ENCODE results near the gene WDR70. TPM values are rescaled to one million over a fixed set of nuclear protein-coding genes. Genes with fewer than 3 reads are reported as not detected.

The WDR70 gene
- total RNA-seq, 2 experiments from 2014 or later: 28.8 to 35.3 TPM

DNA sequence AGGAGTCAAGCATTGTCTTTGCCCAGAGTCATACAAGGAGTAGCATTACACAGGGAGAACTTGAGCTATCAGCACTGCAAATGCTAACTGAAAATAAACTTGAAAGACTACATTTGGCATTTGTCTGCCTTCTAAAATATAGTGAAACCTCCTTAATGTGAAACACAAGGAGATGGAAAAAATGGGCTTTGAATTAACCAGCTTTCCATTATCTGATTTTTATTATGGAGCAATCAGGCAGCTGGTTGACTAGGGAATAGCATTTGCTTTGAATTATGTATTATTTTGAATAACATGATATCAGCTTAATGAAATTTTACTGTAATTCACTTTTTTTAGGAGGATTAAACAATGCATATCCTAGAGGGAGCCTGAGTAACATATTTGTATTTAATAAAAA is 329.9 kb downstream of the WDR70 start:
- H3K27me3 Mint-ChIP-seq (ENCODE audit: low read depth): no peaks in the 10 kb centered on the region
- H3K36me3 Mint-ChIP-seq (ENCODE audit: low read depth): no peaks in the 10 kb centered on the region
- DNase-seq (no peak), ATAC-seq (no peak)
- H3K9me3 Mint-ChIP-seq (ENCODE audit: insufficient read depth): no peaks in the 10 kb centered on the region
- ChIA-PET CTCF (no interaction called here), POLR2A (no interaction called here)
- no peak overlapping the region for H3K4me3 Mint-ChIP-seq
- H3K4me1 Mint-ChIP-seq (ENCODE audit: low read depth): no peaks in the 10 kb centered on the region
- no peak overlapping the region for H3K27ac Mint-ChIP-seq

DNA sequence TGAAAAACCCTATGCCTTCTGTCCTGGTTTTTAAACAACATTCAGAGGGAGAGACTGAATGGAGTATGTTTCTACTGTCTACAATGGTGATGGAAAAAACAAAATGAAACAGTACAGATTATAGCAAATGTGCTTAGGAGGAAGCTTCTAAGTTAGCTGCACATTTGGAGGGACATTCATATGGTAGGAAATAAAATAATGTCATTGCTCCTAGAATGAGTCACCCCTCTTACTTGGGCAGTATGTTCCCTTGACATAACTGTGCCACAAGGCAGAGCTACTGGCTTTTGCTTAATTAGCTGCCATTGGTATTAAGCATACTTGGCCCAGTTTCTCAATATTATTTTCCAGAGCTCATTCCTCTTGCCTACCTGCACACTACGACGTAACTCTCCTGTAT is 331.8 kb downstream of the WDR70 start:
- ATAC-seq (no peak), DNase-seq (no peak)
- ChIA-PET CTCF (no interaction called here), POLR2A (no interaction called here)
- H3K4me1 Mint-ChIP-seq (ENCODE audit: low read depth): no peaks in the 10 kb centered on the region
- H3K9me3 Mint-ChIP-seq (ENCODE audit: insufficient read depth): no peaks in the 10 kb centered on the region
- no peak overlapping the region for H3K4me3 Mint-ChIP-seq
- H3K27ac Mint-ChIP-seq: no peak overlapping the region
- H3K36me3 Mint-ChIP-seq (ENCODE audit: low read depth): no peaks in the 10 kb centered on the region
- H3K27me3 Mint-ChIP-seq (ENCODE audit: low read depth): no peaks in the 10 kb centered on the region

DNA sequence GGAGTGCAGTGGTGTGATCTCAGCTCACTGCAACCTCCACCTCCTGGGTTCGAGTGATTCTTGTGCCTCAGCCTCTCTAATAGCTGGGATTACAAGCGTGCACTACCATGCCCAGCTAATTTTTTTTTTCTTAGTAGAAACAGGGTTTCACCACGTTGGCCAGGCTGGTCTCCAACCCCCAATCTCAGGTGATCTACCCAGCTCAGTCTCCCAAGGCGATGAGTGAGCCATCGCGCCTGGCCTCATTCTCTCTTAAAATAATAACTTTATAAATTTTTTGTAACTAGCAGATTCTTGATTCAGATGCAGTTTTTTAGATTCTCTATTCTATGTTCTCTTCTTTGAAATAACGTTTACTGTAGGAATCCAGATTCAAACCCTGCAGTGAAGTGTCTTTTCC is 333.6 kb downstream of the WDR70 start:
- POLR2A ChIA-PET: no interaction called here
- Mint-ChIP-seq H3K27ac (no peak overlapping the region), H3K4me3 (no peak overlapping the region), H3K9me3 (ENCODE audit: insufficient read depth) (no peaks in the 10 kb centered on the region), H3K36me3 (ENCODE audit: low read depth) (no peaks in the 10 kb centered on the region), H3K4me1 (ENCODE audit: low read depth) (no peaks in the 10 kb centered on the region), H3K27me3 (ENCODE audit: low read depth) (no peaks in the 10 kb centered on the region)
- CTCF ChIA-PET: interaction anchor here (1.3 kb wide), 1 partner anchor 10 kb away, joined by 3 read pairs; no protein-coding TSS in a partner anchor
- DNase-seq: no peak
- ATAC-seq: no peak

DNA sequence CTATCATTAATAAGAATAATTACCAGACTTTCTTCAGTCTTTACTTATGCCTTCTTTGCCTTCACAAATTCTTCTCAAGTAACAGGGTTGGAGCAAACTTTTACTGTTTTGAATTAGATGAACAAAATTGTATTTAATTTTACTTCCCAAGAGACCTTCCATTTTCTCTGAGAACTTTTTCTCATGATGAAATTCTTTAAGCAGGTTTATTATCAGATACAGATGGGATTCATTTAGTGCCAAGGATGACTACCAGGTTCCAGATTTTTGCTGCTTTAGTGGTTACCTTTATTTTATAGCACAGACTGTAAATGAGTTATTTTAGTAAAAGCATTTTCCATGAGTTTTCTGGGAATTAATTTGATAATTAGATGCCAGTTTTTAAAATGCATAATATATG is 335.6 kb downstream of the WDR70 start:
- Mint-ChIP-seq H3K27ac (no peak overlapping the region), H3K27me3 (ENCODE audit: low read depth) (no peaks in the 10 kb centered on the region), H3K9me3 (ENCODE audit: insufficient read depth) (no peaks in the 10 kb centered on the region), H3K4me1 (ENCODE audit: low read depth) (no peaks in the 10 kb centered on the region), H3K4me3 (no peak overlapping the region), H3K36me3 (ENCODE audit: low read depth) (no peaks in the 10 kb centered on the region)
- DNase-seq (no peak), ATAC-seq (no peak)
- POLR2A ChIA-PET: no interaction called here
- CTCF ChIA-PET: no interaction called here

DNA sequence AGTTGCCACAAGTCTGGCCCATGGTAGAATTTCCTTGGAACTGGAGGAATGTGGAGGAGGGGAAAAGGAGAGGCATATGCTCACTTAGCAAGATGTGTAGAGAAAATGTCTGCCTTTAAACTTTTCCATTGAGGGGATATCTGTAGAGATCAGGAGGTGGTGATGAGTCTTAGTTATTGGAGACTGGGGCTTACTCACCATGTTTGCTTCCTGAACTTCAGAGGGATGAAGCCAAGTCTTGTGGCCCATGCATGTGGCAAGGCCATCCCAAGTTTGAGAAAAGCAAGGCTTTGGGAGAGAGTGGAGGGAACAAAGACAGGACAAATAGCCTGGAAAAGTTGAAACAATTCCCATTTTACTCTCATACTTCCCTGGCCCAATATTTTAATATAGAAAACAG is 336.2 kb downstream of the WDR70 start:
- DNase-seq: no peak
- Mint-ChIP-seq H3K27ac (no peak overlapping the region), H3K4me3 (no peak overlapping the region), H3K9me3 (ENCODE audit: insufficient read depth) (no peaks in the 10 kb centered on the region), H3K4me1 (ENCODE audit: low read depth) (no peaks in the 10 kb centered on the region), H3K36me3 (ENCODE audit: low read depth) (peaks cover under 1% of the 10 kb centered on the region), H3K27me3 (ENCODE audit: low read depth) (no peaks in the 10 kb centered on the region)
- POLR2A ChIA-PET: no interaction called here
- no peak for ATAC-seq
- CTCF ChIA-PET: no interaction called here

DNA sequence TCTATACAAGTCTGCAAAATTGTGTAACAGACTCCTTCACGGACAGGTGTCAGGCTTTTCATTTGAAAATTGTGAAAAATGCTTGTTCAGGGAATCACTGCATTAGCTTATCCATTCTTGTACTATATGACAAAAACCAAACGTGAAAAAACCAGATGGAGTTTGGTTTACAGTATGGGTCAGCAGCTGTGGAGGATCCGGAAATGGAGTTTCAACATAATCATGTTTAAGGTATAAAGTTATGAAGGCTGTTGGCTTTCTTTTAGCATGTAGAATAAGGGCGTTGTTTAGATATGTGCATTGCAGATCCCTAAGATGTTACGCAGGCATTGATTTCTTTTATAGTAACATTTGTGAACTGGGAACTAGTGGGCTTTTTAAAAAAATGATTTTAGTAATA is 336.9 kb downstream of the WDR70 start:
- H3K9me3 Mint-ChIP-seq (ENCODE audit: insufficient read depth): no peaks in the 10 kb centered on the region
- CTCF ChIA-PET: no interaction called here
- POLR2A ChIA-PET: no interaction called here
- DNase-seq: no peak
- ATAC-seq: no peak
- no peak overlapping the region for H3K27ac Mint-ChIP-seq
- peaks cover 4% of the 10 kb centered on the region for H3K36me3 Mint-ChIP-seq (ENCODE audit: low read depth)
- H3K4me3 Mint-ChIP-seq: no peak overlapping the region
- no peaks in the 10 kb centered on the region for H3K27me3 Mint-ChIP-seq (ENCODE audit: low read depth)
- H3K4me1 Mint-ChIP-seq (ENCODE audit: low read depth): peaks cover 3% of the 10 kb centered on the region

DNA sequence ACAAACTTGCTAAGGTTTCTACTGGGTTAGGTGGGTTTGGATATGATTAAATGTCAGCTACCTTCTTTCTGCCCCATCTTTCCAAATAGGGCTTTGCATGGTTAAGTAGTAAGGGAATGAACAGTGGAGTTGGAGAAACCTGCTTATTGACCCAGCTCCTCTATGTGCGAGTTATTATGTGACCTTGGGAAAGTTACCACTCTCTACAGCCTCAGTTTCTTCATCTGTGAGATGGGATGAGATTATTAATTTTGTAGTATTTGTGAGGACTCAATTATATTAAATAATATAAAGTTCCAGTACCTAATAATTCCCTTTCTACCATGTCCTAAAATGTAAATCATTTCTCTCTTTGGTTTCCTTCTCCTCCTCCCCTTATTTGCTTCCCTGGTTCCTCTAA is 337.3 kb downstream of the WDR70 start:
- Mint-ChIP-seq H3K9me3 (ENCODE audit: insufficient read depth) (no peaks in the 10 kb centered on the region), H3K27ac (no peak overlapping the region), H3K27me3 (ENCODE audit: low read depth) (no peaks in the 10 kb centered on the region), H3K36me3 (ENCODE audit: low read depth) (peaks cover 4% of the 10 kb centered on the region), H3K4me3 (no peak overlapping the region), H3K4me1 (ENCODE audit: low read depth) (peaks cover 7% of the 10 kb centered on the region)
- ATAC-seq (no peak), DNase-seq (no peak)
- POLR2A ChIA-PET: no interaction called here
- CTCF ChIA-PET: no interaction called here

DNA sequence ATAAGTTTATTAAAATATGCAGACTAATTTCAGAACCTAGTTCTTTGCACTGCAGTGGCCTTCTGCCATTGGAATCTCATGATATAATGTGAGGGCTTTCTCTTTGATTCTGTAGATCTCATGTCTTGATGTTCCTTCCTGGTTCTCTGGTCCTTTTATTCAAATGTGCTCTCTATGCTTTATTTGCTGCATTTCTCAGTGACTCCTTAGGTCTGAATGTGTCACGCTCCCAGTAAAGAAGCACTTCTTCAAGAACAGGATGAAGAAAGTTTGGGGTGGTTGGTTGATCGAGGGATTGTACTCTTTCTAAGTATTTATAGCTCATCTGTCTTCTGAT is 338.1 kb downstream of the WDR70 start:
- CTCF ChIA-PET: interaction anchor here (1.2 kb wide), 1 partner anchor 13 kb away, joined by 3 read pairs; no protein-coding TSS in a partner anchor
- no peak overlapping the region for H3K4me3 Mint-ChIP-seq

DNA sequence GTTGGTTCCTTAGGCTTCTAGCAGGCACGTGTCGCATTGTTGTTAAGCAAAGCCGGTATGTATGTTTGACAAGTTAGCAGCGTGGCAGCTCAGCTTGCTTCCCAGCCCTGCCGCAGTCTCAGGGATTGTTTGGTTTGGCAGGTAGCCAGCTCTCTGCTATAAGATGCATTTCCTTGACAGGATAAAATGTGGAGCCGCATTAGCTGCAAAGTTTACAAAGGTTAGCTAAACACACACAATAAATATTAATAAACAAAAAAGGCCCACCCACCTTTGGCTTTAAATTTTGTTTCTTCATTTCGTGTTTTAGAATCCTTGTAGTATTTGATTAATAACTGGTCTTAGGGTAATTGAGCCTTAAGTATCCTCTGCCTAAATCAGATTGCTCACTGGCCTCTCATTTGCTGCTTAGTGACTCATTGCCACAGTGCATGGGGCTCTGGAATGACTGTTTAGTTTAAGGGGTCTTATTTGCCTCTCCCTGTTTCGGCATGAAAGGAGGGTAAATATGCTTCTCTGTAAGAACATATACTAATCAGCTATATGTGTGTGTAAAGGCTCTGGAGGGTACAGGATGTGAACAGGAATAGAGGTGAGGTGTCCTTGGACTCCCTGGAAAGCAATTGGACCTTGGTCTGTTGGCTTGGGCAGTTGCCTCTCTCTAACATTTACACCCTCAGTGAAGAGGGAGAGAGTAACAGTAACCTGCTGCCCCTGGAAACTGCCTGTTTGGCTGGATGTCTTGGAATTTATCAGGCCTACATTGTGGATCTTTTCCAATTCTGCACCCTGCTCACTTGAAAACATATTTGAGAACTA is 338.7 kb downstream of the WDR70 start:
- DNase-seq: no peak
- ChIA-PET CTCF (interaction anchor here (1.2 kb wide), 1 partner anchor 14 kb away, joined by 3 read pairs; no protein-coding TSS in a partner anchor), POLR2A (no interaction called here)
- Mint-ChIP-seq H3K27ac (no peak overlapping the region), H3K4me1 (ENCODE audit: low read depth) (peaks cover 16% of the 10 kb centered on the region), H3K27me3 (ENCODE audit: low read depth) (no peaks in the 10 kb centered on the region), H3K36me3 (ENCODE audit: low read depth) (peaks cover 11% of the 10 kb centered on the region), H3K4me3 (no peak overlapping the region), H3K9me3 (ENCODE audit: insufficient read depth) (no peaks in the 10 kb centered on the region)
- ATAC-seq: no peak

More for the DNA sequence above, 338.1 kb downstream of the WDR70 start:
- Mint-ChIP-seq H3K36me3 (ENCODE audit: low read depth) (peaks cover 6% of the 10 kb centered on the region), H3K27ac (no peak overlapping the region), H3K4me1 (ENCODE audit: low read depth) (peaks cover 12% of the 10 kb centered on the region), H3K9me3 (ENCODE audit: insufficient read depth) (no peaks in the 10 kb centered on the region), H3K27me3 (ENCODE audit: low read depth) (no peaks in the 10 kb centered on the region)
- ATAC-seq: no peak
- no peak for DNase-seq
- POLR2A ChIA-PET: no interaction called here

DNA sequence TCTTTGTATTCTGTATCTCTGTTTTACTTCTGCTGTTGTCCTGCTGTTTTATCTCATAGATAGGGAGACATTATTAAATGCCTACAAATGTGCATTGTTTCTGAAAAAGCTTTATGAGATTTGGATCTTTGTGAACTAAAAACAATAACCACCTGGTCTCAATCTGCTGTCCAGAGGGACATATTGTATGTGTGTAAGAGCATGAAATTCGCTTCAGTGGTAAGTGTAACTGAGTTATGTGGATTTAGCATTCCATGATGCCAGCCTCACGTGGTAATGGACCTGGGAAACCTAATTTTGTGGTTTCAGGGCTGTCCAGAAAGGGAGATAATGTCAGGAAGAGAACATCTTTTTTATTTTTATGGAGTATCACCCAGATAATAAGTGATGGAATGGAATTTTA is 341.4 kb downstream of the WDR70 start:
- H3K4me1 Mint-ChIP-seq (ENCODE audit: low read depth): peaks cover 23% of the 10 kb centered on the region
- H3K9me3 Mint-ChIP-seq (ENCODE audit: insufficient read depth): no peaks in the 10 kb centered on the region
- DNase-seq: no peak
- CTCF ChIA-PET: no interaction called here
- POLR2A ChIA-PET: no interaction called here
- no peaks in the 10 kb centered on the region for H3K27me3 Mint-ChIP-seq (ENCODE audit: low read depth)
- ATAC-seq: no peak
- no peak overlapping the region for H3K27ac Mint-ChIP-seq
- no peak overlapping the region for H3K4me3 Mint-ChIP-seq
- H3K36me3 Mint-ChIP-seq (ENCODE audit: low read depth): peaks cover 11% of the 10 kb centered on the region

DNA sequence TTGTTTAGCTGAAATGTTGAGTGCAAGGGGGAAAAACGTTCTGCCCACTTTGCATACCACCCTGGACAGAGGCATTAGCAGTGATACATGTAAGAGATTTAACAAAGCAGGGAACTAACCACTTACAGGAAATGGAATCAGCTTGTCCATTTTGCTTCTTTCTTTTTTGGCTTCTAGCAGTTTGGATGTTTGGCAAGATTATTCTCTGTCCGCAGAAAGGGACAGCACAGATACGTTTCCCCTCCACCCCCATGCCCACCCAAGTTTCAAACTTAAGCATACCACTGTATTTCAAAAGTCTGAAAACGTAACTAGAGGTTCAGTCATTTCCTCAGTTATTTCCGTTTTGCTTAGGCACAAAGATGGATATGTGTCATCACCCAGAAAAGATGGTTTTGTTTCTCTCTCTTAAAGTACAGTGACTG is 342.3 kb downstream of the WDR70 start:
- Mint-ChIP-seq H3K36me3 (ENCODE audit: low read depth) (peaks cover 11% of the 10 kb centered on the region), H3K9me3 (ENCODE audit: insufficient read depth) (no peaks in the 10 kb centered on the region), H3K4me3 (no peak overlapping the region), H3K4me1 (ENCODE audit: low read depth) (peaks cover 23% of the 10 kb centered on the region), H3K27me3 (ENCODE audit: low read depth) (no peaks in the 10 kb centered on the region), H3K27ac (peak overlapping the region; percentile 81)
- DNase-seq: no peak
- ChIA-PET POLR2A (no interaction called here), CTCF (interaction anchor here (1.0 to 3.1 kb wide), 3 partner anchors 18 to 308 kb away, joined by 4 to 34 read pairs (median 5); no protein-coding TSS in a partner anchor)
- ATAC-seq: peak; percentile 41

DNA sequence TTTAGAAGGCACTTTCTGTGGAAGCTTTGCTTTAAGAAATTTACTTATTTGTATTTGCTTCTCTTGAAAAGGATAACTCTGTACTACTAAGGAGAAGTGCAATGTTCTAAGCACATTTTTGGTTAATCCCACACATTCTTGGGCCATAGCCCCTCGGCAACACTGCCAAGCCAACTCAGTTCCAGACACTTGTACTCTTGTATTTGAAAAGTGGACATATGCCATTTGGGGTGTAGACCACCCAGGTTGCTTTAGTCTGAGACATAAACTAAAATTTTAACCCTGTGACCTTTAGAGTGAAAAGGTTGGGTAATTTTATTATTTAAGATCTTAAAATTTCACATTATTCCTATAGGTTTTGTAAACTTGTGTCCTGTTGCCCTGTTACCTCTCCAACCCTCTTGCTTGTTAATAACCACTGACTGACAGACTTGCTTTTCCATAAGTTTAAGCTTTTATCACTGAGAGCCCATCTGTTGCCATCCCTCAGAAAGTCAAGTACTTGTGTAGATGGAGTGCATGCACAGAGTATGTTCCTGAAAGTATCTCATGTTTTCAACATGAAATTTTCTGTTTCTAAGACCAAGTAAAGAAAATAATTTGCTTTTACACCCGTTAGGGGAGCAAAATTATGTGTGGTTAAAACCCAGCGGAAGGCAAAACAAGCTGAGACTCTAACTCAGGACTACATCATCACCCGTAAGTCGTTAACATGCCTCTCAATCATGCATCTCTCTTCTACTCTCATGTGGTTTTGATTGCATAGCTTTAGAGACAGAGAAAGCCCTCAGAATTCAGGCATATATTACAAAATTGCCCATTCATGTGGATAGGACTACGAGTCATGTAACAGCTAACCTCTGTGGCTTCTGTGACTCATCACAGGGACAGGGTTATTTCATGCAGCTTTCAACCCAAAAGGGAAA is 343.4 kb downstream of the WDR70 start:
- CTCF ChIA-PET: interaction anchor here (0.6 to 3.1 kb wide), 16 partner anchors 10 to 470 kb away, joined by 3 to 34 read pairs (median 3); no protein-coding TSS in a partner anchor
- Mint-ChIP-seq H3K27ac (peak overlapping the region; percentile 66), H3K4me1 (ENCODE audit: low read depth) (peaks cover 23% of the 10 kb centered on the region), H3K27me3 (ENCODE audit: low read depth) (no peaks in the 10 kb centered on the region), H3K36me3 (ENCODE audit: low read depth) (peaks cover 14% of the 10 kb centered on the region), H3K4me3 (no peak overlapping the region), H3K9me3 (ENCODE audit: insufficient read depth) (no peaks in the 10 kb centered on the region)
- peak; percentile 56 for DNase-seq
- ATAC-seq: peak; percentile 87
- POLR2A ChIA-PET: interaction anchor here (0.9 to 1.1 kb wide), 2 partner anchors 13 to 351 kb away, joined by 3 read pairs; partner anchors contain the start of gene NUP155
